Heart left ventricle (tissue), 16 donors: ENCODE results near the gene FAM83F. TPM values are rescaled to one million over a fixed set of nuclear protein-coding genes. Genes with fewer than 3 reads are reported as not detected.

Source experiments
- ATAC-seq, 4 donors: fragments of 200-7000 bp; cut with Tn5 transposase; one replicate each; pipeline ENCODE4 v1.9.1; 2020 to 2022; ENCODE audit warnings: moderate library complexity in 4 of 4, mild to moderate bottlenecking in 3 of 4, moderate number of reproducible peaks in 1 of 4
- DNase-seq, 5 donors: peaks; one replicate each; pipeline ENCODE4 v3.0.0-alpha.2; 2020
- H3K27ac ChIP-seq, 12 donors: fragments of 200-600 bp; sonication (generic) in 4 of 12; one replicate each; pipeline versions ENCODE4 v1.5.0 to v1.8.0; 2016 to 2022; ENCODE audit warnings: mild to moderate bottlenecking in 2 of 12
- H3K27me3 ChIP-seq, 9 donors: fragments of 200-600 bp; sonication (generic) in 2 of 9; one replicate each; pipeline versions ENCODE4 v1.5.1 to v1.8.0; 2016 to 2022; ENCODE audit warnings: mild to moderate bottlenecking in 3 of 9
- H3K36me3 ChIP-seq, 9 donors: fragments of 200-600 bp; sonication (generic) in 2 of 9; one replicate each; pipeline versions ENCODE4 v1.5.0 to v1.8.0; 2018 to 2022; ENCODE audit warnings: mild to moderate bottlenecking in 2 of 9
- H3K4me1 ChIP-seq, 12 donors: fragments of 200-600 bp; sonication (generic) in 4 of 12; one replicate each; pipeline versions ENCODE4 v1.5.0 to v1.8.0; 2016 to 2022; ENCODE audit warnings: mild to moderate bottlenecking in 3 of 12
- H3K4me3 ChIP-seq, 12 donors: fragments of 200-600 bp; sonication (generic) in 4 of 12; one replicate each; pipeline versions ENCODE4 v1.5.0 to v1.8.0; 2017 to 2022; ENCODE audit warnings: mild to moderate bottlenecking in 9 of 12, moderate library complexity in 4 of 12
- H3K9me3 ChIP-seq, 12 donors: fragments of 200-600 bp; sonication (generic) in 4 of 12; one replicate each; pipeline versions ENCODE4 v1.5.0 to v1.8.0; 2016 to 2022; ENCODE audit warnings: mild to moderate bottlenecking in 1 of 12
- CTCF ChIP-seq, 12 donors: fragments of 200-600 bp; sonication (generic) in 4 of 12; IDR thresholded peaks; one replicate each; pipeline versions ENCODE4 v1.5.0 to v1.8.0; 2018 to 2022; ENCODE audit warnings: antibody characterized with exemption in 12 of 12, mild to moderate bottlenecking in 5 of 12
- POLR2A ChIP-seq, 2 donors: fragments of 450-650 bp; IDR thresholded peaks; one replicate each; pipeline ENCODE4 v1.6.1; 2017; ENCODE audit warnings: antibody characterized with exemption in 2 of 2, mild to moderate bottlenecking in 2 of 2, moderate library complexity in 2 of 2
- WGBS, 4 donors: extraction: QIAGEN DNeasy Blood & Tissue Kit in 2 of 4; methylation state at CpG; one replicate each; pipeline versions ENCODE4 v1.1.5 to v1.1.7; 2013 to 2018; 5-methylcytosine and 5-hydroxymethylcytosine counted together
- intact Hi-C, 10 donors: fragments of 100-400 bp; cut with DNase I; formaldehyde crosslinking; loops; one replicate each; pipeline versions ENCODE4 v1.11.1 to v1.14.2; 2022
- polyA plus RNA-seq, 2 donors: library from polyadenylated mRNA; stranded (reverse); fragments of 200-250 nt; gene quantifications; one replicate each; pipeline ENCODE4 v1.2.3, GENCODE V29; 2013
- total RNA-seq, 9 donors: library from RNA; depleted of rRNA in 2 of 9; stranded (reverse); fragments of >200 nt in 2 of 9; fragmentation: NEBNext Ultra II Directional in 3 of 9; extraction: Animal tissue kit (Norgen Biotek cat#: 25700) in 3 of 9; gene quantifications; one replicate each; pipeline versions ENCODE4 v1.1.0 to v1.2.4, GENCODE V29; 2016 to 2023
- donor health status: ischemic (EF 13 %, LVEDD 7.1; RV severe dilation, severe dysfunction).
- donor health status: healthy with polysubstance abuse.
- donor health status: DM: no; HTN: yes; CAD: no.
- donor health status: DM: no; HTN: no; CAD: no.
- donor health status: ischemic (EF 25% LVEDD 6.9; RV normal size, moderate dysfunction).
- donor health status: ischemic (EF 25% LVEDD 5.7; RV mildly dilated, moderate dysfunction).
- donor health status: healthy.
- donor health status: DM: yes; HTN: yes; CAD: no.
- donor health status: ischemic (EF 35%, LVEDD 5.7; RV mildly dilated, moderate dysfunction).
- donor health status: nonischemic (EF 11% LVEDD 7.7; RV severe dilation, severe dysfunction).
- donor health status: DM: yes; HTN: yes; CAD: no.
- donor health status: PGD.
- donor health status: ischemic (EF 29% LVEDD 5.4; RV normal size, mild dysfunction).
- donor health status: nonischemic (EF 23%, LVEDD 6.1; RV moderate dilation, normal function).

The FAM83F gene
- total and polyA plus RNA-seq, 11 donors = 1.3 to 6.6 (median 2.5) TPM

- H3K4me1 ChIP-seq = peaks cover 0 to 44% (median 0%) of the 10 kb centered on the region in 12 donors
- H3K9me3 ChIP-seq = no peaks in the 10 kb centered on the region
- peaks cover 0 to 13% (median 0%) of the 10 kb centered on the region in 9 donors for H3K27me3 ChIP-seq
- ATAC-seq (no peak), DNase-seq (no peak)
- TF ChIP-seq POLR2A (IDR thresholded peaks at IDR 0.05) (no peak), CTCF (IDR thresholded peaks at IDR 0.05) (no peak)
- H3K27ac ChIP-seq = no peak overlapping the region
- intact Hi-C loops = loop anchor here in 1 of 10 donors (10.0 kb wide), 1 partner anchor 57 kb away; no protein-coding TSS in a partner anchor
- 79 to 84% (median 83%) methylated on average over 8 of the region's 8 CpGs for WGBS, 4 donors
- H3K4me3 ChIP-seq = no peak overlapping the region
- peaks cover 0 to 9% (median 0%) of the 10 kb centered on the region in 9 donors for H3K36me3 ChIP-seq
Measured at GRCh38 chr22:39958009-39958711, 36.6 kb upstream of the FAM83F start.

- no peak for ATAC-seq
- TF ChIP-seq CTCF (IDR thresholded peaks at IDR 0.05) (no peak), POLR2A (IDR thresholded peaks at IDR 0.05) (no peak)
- 71 to 75% (median 73%) methylated on average over 9 to 11 of the region's 11 CpGs for WGBS, 4 donors
- DNase-seq = no peak
- Histone ChIP-seq H3K36me3 (peaks cover 0 to 9% (median 0%) of the 10 kb centered on the region in 9 donors), H3K4me1 (peaks cover 0 to 44% (median 0%) of the 10 kb centered on the region in 12 donors), H3K27me3 (peaks cover 0 to 13% (median 0%) of the 10 kb centered on the region in 9 donors), H3K4me3 (no peak overlapping the region), H3K9me3 (no peaks in the 10 kb centered on the region), H3K27ac (no peak overlapping the region)
- intact Hi-C loops = loop anchor here in 1 of 10 donors (10.0 kb wide), 1 partner anchor 56 kb away; no protein-coding TSS in a partner anchor
Measured at GRCh38 chr22:39958949-39959639, 35.7 kb upstream of the FAM83F start.

- Histone ChIP-seq H3K36me3 (peaks cover 0 to 9% (median 0%) of the 10 kb centered on the region in 9 donors), H3K27me3 (peaks cover 0 to 13% (median 0%) of the 10 kb centered on the region in 9 donors), H3K9me3 (no peaks in the 10 kb centered on the region), H3K4me3 (no peak within 1 kb of the TSS), H3K27ac (peak within 1 kb of the TSS in 1 of 12 donors; percentile 46), H3K4me1 (peaks cover 0 to 44% (median 0%) of the 10 kb centered on the region in 12 donors)
- 49 to 66% (median 57%) methylated on average over 14 of the region's 14 CpGs for WGBS, 4 donors
- no peak for TF ChIP-seq POLR2A (IDR thresholded peaks at IDR 0.05)
- peak in 8 of 12 donors; percentile 6 to 30 (median 18) for TF ChIP-seq CTCF (IDR thresholded peaks at IDR 0.05)
- DNase-seq = peak in 1 of 5 donors; percentile 38
- peak in 3 of 4 donors; percentile 56 to 69 (median 58) for ATAC-seq
- intact Hi-C loops = loop anchor here in 1 of 10 donors (10.0 kb wide), 1 partner anchor 55 kb away; no protein-coding TSS in a partner anchor
Measured at GRCh38 chr22:39959640-39960447, 34.9 kb upstream of the FAM83F start, which contains the start of gene TMA7B. TMA7B (plus strand) TSS chr22:39960397; CDS start chr22:39964375, 3,978 bp downstream.
